ENCODE results near the gene UROC1. TPM values are rescaled to one million over a fixed set of nuclear protein-coding genes. Genes with fewer than 3 reads are reported as not detected.

UROC1 gene
- total RNA-seq, 1 experiment from 2014 or later: not detected

- Histone ChIP-seq H3K79me2 (ENCODE audit: insufficient read depth, low read length) (no peaks in the 10 kb centered on the region), H2AFZ (ENCODE audit: low read depth, low read length, poor library complexity, severe bottlenecking) (no peak overlapping the region), H4K20me1 (ENCODE audit: insufficient read depth) (no peaks in the 10 kb centered on the region), H3K9ac (ENCODE audit: low read length) (no peak overlapping the region), H3K4me3 (replicated peaks in 1 of 2; ENCODE audit: low read depth in 1 of 2, low read length in 2 of 2) (no peak overlapping the region), H3K27me3 (ENCODE audit: insufficient read depth, low read length) (no peaks in the 10 kb centered on the region), H3K9me2 (ENCODE audit: insufficient read depth) (no peaks in the 10 kb centered on the region), H3K4me1 (ENCODE audit: control insufficient read depth in 1 of 2, insufficient read depth in 2 of 2, low read length in 2 of 2) (no peaks in the 10 kb centered on the region), H3K36me3 (ENCODE audit: control insufficient read depth in 1 of 2, insufficient read depth in 2 of 2, low read length in 2 of 2) (peaks cover 0 to 7% of the 10 kb centered on the region in 2 experiments; a peak in 2 of 4 replicates), H3K27ac (ENCODE audit: low read depth, low read length) (no peak overlapping the region), H3K4me2 (ENCODE audit: low read length) (no peak overlapping the region), H3K9me3 (ENCODE audit: control insufficient read depth in 1 of 2, insufficient read depth in 1 of 2, low read depth in 1 of 2, low read length in 2 of 2) (no peaks in the 10 kb centered on the region)
- intact Hi-C loops (cut with micrococcal nuclease): no loop called here
- ChIA-PET RAD21 (ENCODE audit: low non-redundant PET in 1 of 2, low total read pairs in 2 of 2, uncharacterized antibody in 2 of 2, unreplicated experiment in 2 of 2) (no interaction called here), POLR2A (no interaction called here), CTCF (no interaction called here)
- TF ChIP-seq POLR2AphosphoS5 (IDR thresholded peaks at IDR 0.05; ENCODE audit: low read depth, low read length): no peak
- no peak for TF ChIP-seq ZBTB33 (IDR thresholded peaks at IDR 0.05; ENCODE audit: extremely low read depth, insufficient replicate concordance, low read length)
- TF ChIP-seq ZFX (IDR thresholded peaks at IDR 0.05): no peak
- no peak for TF ChIP-seq ZNF274 (IDR thresholded peaks at IDR 0.05; ENCODE audit: low read depth, low read length)
- no peak for TF ChIP-seq RAD21 (IDR thresholded peaks at IDR 0.05; ENCODE audit: low read depth)
- TF ChIP-seq, protein P1, sequence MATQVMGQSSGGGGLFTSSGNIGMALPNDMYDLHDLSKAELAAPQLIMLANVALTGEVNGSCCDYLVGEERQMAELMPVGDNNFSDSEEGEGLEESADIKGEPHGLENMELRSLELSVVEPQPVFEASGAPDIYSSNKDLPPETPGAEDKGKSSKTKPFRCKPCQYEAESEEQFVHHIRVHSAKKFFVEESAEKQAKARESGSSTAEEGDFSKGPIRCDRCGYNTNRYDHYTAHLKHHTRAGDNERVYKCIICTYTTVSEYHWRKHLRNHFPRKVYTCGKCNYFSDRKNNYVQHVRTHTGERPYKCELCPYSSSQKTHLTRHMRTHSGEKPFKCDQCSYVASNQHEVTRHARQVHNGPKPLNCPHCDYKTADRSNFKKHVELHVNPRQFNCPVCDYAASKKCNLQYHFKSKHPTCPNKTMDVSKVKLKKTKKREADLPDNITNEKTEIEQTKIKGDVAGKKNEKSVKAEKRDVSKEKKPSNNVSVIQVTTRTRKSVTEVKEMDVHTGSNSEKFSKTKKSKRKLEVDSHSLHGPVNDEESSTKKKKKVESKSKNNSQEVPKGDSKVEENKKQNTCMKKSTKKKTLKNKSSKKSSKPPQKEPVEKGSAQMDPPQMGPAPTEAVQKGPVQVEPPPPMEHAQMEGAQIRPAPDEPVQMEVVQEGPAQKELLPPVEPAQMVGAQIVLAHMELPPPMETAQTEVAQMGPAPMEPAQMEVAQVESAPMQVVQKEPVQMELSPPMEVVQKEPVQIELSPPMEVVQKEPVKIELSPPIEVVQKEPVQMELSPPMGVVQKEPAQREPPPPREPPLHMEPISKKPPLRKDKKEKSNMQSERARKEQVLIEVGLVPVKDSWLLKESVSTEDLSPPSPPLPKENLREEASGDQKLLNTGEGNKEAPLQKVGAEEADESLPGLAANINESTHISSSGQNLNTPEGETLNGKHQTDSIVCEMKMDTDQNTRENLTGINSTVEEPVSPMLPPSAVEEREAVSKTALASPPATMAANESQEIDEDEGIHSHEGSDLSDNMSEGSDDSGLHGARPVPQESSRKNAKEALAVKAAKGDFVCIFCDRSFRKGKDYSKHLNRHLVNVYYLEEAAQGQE (IDR thresholded peaks at IDR 0.05; ENCODE audit: low read depth): no peak
- no peak for TF ChIP-seq ATF3 (IDR thresholded peaks at IDR 0.05)
- no peak for TF ChIP-seq CBX3 (IDR thresholded peaks at IDR 0.05; ENCODE audit: low read depth)
- no peak for TF ChIP-seq POLR2A (IDR thresholded peaks at IDR 0.05; ENCODE audit: borderline replicate concordance, extremely low read depth, insufficient read depth, insufficient read length)
- TF ChIP-seq JUND (IDR thresholded peaks at IDR 0.05): no peak
- TF ChIP-seq TCF7L2 (IDR thresholded peaks at IDR 0.05; ENCODE audit: borderline replicate concordance, extremely low read depth, insufficient read depth, insufficient read length): no peak
- BruUV-seq (replicated peaks): no TSS peak
- DNase-seq (ENCODE audit: low read depth, low spot score) (no peak), ATAC-seq (no peak)
Measured at GRCh38 chr3:126442094-126442855, 75.3 kb downstream of the UROC1 start.

All from HCT116 (cell line).